Inflammatory macrophage treated with lipopolysaccharide for 1 hour (primary cell): ENCODE measurements around the gene ERBB4.

Experiments
- DNase-seq, 2 donors: peaks; one replicate each; pipeline ENCODE4 v3.0.0-alpha.2; 2020 to 2022

The ERBB4 gene

DNA sequence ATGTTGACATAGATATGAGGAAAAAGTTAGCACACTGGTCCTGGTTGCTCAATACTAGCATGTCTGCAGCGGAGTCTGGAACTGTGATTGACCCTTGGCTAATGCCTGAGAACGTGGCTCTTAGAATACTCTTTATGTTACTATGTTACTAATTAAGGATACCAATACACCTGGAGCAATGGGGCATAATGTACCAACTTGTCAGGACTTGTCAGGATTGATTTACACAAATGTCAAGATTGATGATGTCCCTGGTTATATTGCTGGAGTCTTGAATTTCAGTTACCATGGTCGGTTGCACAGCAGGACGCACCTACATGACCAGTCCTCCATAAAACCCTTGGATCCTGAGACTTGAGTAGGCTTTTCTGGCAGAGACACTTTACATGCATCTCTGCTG lies 1171.3 kb downstream of the ERBB4 start:
- DNase-seq = no peak

DNA sequence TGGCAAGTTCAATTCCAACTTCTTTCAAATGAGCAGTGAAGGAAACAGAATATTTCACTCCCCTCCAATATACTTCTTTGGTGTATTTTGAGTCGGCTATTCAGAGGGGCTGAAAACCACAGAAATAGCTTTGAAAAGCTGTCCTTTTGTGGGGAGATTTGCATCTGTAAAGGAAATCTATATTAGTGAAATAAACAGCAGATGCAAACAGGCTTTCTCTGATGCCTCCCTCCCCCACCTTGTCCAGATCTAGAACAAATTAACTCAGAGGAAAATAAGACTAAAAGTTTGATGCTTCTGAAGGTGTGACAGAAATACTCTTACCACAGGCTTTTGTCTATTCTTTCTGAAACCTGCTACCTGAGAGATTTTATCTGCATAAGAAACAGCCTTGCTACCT lies 1173.7 kb downstream of the ERBB4 start:
- DNase-seq = no peak

DNA sequence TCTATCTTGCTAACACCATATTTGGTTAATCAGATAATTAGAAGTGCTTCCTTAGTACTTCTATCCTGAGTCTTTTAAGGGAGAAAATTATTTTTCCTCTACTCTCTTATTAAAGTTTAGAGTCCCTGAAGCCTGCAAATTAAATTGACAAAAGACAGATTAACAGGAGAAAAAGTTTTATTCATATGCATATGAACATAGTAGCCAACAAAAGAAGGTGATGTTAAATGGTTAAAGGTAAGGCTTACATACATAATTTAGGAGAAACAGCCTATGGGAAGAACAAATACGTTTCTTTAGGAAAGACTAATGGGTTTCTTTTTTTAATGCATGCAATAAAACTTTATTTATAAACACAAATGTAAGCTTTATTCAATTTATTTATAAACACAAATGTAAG lies 1177.2 kb downstream of the ERBB4 start:
- no peak for DNase-seq

DNA sequence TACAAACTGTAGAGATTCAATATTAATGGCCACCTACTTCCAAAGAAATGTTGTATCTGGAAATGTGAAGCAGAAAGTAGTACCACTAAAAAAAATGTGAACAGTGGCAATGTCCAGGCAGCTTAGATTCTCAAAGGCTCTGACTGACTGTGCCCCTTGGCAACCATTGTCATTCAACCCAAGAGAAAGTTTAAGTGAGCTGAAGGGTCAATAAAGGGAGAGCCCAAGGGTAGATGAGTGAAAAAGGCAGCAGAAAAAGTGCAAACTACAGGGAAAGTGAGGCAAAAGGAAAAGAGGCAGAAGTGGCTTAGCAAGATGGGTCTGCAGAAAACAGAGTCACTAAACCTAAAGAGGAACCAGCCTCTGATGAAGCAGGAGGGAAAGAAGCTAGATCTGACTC lies 1179.3 kb downstream of the ERBB4 start:
- no peak for DNase-seq

DNA sequence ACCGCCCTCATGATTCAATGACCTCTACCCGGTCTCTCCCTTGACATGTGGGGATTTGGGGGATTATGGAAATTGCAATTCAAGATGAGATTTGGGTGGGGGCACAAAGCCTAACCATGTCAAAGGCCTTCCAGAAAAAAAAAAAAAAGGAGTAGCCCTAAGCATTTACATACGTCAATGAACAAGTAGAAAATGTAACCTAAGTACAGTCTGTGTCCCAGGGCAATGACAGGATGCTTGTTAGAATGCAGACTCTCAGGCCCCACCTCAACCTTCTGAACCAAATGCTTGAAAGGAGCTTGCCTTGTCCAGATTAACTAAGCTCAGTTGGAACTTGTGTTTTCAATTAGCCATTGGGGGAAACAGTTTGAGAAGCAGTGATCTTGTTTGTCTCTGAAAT lies 1180.1 kb downstream of the ERBB4 start:
- no peak for DNase-seq

DNA sequence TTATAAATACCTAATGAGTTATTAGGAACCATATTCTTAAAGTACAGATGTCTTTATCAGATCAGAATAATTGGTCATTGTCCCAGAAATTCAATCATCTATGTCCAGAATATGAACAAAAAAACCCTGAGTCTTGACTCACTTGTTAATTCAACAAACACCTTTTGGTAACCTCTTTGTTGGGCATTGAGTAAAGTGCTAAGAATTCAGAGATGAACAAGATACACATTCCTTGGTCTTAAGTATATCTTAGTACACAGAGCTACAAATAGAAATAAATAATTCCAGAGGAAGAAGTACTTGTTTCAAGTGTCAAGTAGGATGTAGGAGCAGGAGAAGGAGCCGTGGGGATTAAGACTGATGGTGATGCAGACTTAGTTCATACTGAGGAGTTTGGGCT lies 1184.1 kb downstream of the ERBB4 start:
- no peak for DNase-seq

DNA sequence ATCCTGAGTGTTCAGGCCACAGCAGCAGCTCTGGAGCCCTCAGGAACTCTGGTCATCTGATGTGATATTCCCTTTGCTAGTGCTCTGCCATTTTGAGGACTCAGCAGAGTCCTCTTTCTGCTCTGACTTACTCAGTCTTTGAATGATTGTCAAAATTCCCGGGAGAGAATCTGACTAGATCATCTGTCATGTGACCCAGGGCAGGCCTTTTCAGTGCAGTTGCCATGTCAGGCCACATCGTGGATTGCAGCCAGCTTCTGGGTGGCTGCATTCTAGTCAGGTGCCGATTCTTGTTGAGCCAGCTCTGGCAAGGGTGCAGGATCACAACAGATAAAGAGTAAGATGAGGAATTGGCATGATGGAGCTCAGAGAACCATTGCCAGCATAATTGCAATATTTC lies 1186.6 kb downstream of the ERBB4 start:
- no peak for DNase-seq

DNA sequence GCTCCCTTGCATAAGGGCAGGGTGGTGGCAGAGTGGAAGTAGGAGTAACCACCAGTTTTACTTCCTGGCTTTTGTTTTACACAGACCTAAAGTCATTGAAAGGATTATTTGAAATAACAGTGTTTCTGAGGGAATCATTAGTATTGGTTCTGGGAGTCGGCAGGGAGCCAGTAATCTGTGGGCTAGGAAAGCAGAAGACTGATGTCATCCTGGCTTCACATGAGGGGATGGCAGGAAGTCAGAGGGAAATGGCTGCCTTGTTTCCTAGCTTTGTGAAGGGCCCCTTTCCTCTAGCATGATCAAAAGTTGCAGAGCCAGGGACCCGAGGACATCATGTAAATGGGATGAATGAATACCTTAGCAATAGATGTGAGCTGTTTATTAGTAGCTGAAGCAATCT lies 1189.6 kb downstream of the ERBB4 start:
- DNase-seq = no peak

DNA sequence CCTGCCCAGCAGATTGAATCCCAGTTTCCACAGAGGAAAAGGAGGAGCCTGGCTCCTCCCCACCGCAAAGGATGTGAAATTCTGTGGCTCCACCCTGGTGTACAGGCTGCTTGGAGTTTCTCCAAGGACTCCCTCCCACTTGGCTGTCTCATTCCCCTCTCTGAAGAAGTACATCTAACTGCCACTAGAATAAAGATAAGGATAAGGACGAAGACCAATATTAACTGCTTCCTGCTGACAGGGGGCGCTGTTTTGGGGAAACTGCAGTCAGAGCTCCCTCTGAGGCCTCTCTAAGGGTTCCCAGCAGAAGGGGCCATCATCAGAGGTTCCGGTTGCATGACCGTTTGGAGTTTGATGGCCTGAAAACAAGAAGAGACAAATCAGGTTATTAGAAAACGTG lies 1191.3 kb downstream of the ERBB4 start:
- no peak for DNase-seq

DNA sequence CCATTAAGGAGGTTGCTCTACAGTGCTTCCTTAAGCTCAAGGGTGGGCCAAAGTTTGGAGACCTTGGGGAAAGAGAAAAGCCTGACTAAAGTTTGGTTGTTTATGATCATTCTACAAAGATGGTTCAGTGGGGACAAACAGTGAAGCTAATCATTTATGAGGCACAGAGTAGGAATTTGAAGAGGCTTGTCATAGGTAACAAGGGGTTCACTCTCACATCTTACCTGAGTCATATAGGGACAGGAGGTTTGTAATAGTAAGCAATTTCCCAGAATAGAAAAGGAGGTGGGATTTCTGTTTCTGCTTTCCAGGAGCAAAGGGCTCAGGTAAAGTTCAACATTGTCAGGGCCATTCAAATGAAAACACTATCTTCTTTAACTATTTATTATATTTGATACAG lies 1194.3 kb downstream of the ERBB4 start:
- no peak for DNase-seq

DNA sequence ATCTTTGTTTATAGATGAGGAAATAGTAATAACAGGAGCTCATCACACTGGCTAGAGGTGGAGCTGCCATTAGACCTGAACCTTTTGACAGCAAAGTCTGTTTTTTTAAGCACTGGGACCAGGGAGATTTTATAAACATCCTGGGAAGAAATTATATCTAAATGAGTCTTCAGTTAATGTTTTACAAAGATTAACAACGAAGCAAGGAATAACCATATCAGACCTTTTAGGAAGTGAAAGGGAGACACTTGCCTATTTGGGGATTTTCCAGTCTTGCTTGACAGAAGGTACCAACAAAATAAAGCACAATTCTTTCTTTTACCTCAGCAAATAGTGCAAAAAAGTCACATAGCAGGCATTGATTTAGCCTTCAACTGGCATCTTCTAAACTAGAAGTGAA lies 1205.2 kb downstream of the ERBB4 start:
- DNase-seq = no peak

DNA sequence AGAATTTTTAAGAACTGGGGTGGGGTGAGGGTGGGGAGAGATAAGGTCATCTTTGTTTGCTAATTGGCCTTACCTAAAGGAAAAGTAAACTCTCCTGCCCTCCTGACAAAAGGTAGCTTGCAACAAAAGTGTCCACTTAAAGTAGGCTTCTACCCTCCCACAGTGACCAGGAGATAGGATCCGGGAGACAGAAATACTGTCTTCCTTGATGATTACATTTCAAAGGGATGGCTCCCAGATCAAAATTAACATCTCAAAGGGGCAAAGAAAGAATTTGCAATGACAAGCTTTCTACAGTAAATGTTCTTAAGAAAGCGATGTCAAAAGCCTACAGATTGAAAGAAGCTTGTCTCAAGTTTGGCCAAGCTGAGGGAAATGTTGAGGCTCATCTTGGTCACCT lies 1206.9 kb downstream of the ERBB4 start:
- DNase-seq = no peak

DNA sequence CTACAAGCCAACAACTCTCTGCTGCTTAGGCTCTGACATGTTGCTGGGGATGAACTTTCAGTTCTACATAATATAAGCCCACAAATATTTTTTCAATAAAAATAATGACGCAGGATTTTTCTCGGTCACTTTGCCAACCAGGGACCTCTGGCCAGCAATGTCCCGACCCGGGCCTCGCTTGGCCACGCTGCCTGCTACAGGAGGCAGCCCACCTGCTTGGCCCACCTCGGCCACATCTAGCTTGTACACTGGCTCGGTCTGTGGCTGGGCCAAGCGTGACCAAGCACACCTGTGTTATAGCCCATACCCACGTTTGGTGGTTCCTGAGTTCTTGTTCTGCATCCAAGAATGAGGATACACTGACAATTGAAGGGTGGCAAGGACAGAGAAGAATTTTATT lies 1208.7 kb downstream of the ERBB4 start:
- DNase-seq = no peak

DNA sequence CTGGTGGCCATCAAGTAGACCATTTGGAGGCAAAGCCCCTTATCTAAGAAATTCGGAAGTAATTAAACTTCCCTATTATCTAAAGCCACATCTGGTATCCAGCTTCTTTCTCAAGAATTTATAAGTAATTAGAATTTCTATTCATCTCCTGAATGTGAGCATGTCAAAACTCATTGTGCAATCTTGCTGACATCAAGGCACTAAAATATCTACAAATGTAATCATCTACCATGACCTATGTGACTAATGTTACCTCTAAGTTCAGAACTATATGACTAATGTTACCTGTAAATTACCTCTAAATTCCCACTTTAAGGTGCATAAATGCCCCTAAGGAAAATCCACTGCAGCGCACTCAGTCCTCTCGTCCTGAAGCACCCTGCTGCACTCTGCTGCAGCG lies 1209.2 kb downstream of the ERBB4 start:
- DNase-seq = no peak

DNA sequence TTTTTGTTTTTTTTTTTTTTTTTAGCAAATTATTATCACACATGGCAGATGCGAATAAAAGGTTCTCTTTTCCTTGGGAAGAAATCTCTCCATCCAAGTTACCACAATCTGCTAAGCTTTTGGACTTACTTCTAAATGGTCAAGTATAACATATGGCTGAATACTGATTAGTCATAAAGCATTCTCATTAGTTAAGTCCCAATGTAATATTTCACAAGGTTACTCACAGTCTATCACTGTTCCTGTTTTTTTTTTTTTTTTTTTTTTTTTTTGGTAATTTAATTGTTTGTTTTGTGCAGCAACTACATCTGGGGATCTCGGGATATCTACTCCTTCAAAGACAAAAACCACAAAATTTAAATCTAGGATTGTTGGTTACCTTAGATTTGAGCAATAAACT lies 1210.5 kb downstream of the ERBB4 start:
- DNase-seq = no peak
